ENCODE results near the gene NELFA.
"Not testable (repeated sequence)": the region's sequence is repeated elsewhere in the genome, so short reads cannot be mapped to it uniquely, and the experiment has no call there.

NELFA gene

GRCh38 chr4:2040391-2041238 lies 31.8 kb upstream of the NELFA start:
- FAIRE-seq (no peak), DNase-seq (ENCODE audit: low spot score) (no peak)

- FAIRE-seq: no peak
- no peak for DNase-seq (ENCODE audit: low spot score)
Observed at GRCh38 chr4:2036866-2037265, 28.1 kb upstream of the NELFA start.

- DNase-seq (ENCODE audit: low spot score): no peak
Observed at GRCh38 chr4:2036327-2036726, 27.6 kb upstream of the NELFA start.

GRCh38 chr4:2031161-2031560 lies 22.4 kb upstream of the NELFA start:
- not testable (repeated sequence) for FAIRE-seq; DNase-seq (ENCODE audit: low spot score)

More at GRCh38 chr4:2036327-2036726, 27.6 kb upstream of the NELFA start:
- FAIRE-seq: no peak

GRCh38 chr4:2027120-2027519 lies 18.3 kb upstream of the NELFA start:
- not testable (repeated sequence) for DNase-seq (ENCODE audit: low spot score); FAIRE-seq

- DNase-seq (ENCODE audit: low spot score): no peak
- no peak for FAIRE-seq
Observed at GRCh38 chr4:2025817-2026216, 17.0 kb upstream of the NELFA start.

GRCh38 chr4:2024683-2025082 lies 15.9 kb upstream of the NELFA start:
- FAIRE-seq (no peak), DNase-seq (ENCODE audit: low spot score) (no peak)

- FAIRE-seq: not testable (repeated sequence)
Observed at GRCh38 chr4:2021358-2022018, 12.7 kb upstream of the NELFA start.

GRCh38 chr4:2015008-2015407 lies 6.2 kb upstream of the NELFA start:
- no peak for FAIRE-seq

More at GRCh38 chr4:2021358-2022018, 12.7 kb upstream of the NELFA start:
- not testable (repeated sequence) for DNase-seq (ENCODE audit: low spot score)

GRCh38 chr4:2011583-2011982 lies 2.8 kb upstream of the NELFA start:
- no peak for FAIRE-seq
- no peak for DNase-seq (ENCODE audit: low spot score)

More at GRCh38 chr4:2015008-2015407, 6.2 kb upstream of the NELFA start:
- no peak for DNase-seq (ENCODE audit: low spot score)

- no peak for FAIRE-seq
- DNase-seq (ENCODE audit: low spot score): peak; percentile 63
Observed at GRCh38 chr4:2009651-2010233, 968 bp upstream of the NELFA start.

GRCh38 chr4:2008671-2008920 lies 178 bp downstream of the NELFA start:
- FAIRE-seq: no peak
- peak; percentile 18 for DNase-seq (ENCODE audit: low spot score)

GRCh38 chr4:2007804-2008670 lies 737 bp downstream of the NELFA start:
- no peak for DNase-seq (ENCODE audit: low spot score)
- FAIRE-seq: no peak

- no peak for FAIRE-seq
Observed at GRCh38 chr4:2006956-2007653, 1.7 kb downstream of the NELFA start.

GRCh38 chr4:2006367-2006766 lies 2.4 kb downstream of the NELFA start:
- no peak for FAIRE-seq
- no peak for DNase-seq (ENCODE audit: low spot score)

More at GRCh38 chr4:2006956-2007653, 1.7 kb downstream of the NELFA start:
- no peak for DNase-seq (ENCODE audit: low spot score)

GRCh38 chr4:2003361-2003760 lies 5.4 kb downstream of the NELFA start:
- not testable (repeated sequence) for DNase-seq (ENCODE audit: low spot score); FAIRE-seq

- FAIRE-seq; DNase-seq (ENCODE audit: low spot score): not testable (repeated sequence)
Observed at GRCh38 chr4:1999308-1999707, 9.5 kb downstream of the NELFA start.

GRCh38 chr4:1998296-1998695 lies 10.5 kb downstream of the NELFA start:
- FAIRE-seq: no peak
- DNase-seq (ENCODE audit: low spot score): no peak

GRCh38 chr4:1997712-1998111 lies 11.1 kb downstream of the NELFA start:
- no peak for DNase-seq (ENCODE audit: low spot score)
- no peak for FAIRE-seq

GRCh38 chr4:1996866-1997611 lies 11.7 kb downstream of the NELFA start:
- no peak for FAIRE-seq
- DNase-seq (ENCODE audit: low spot score): no peak
